NOMO-1 (cell line): ENCODE measurements around the gene HBP1.
"Not testable (repeated sequence)": the region's sequence is repeated elsewhere in the genome, so short reads cannot be mapped to it uniquely, and the experiment has no call there.

Source experiments
- DNase-seq, 2 experiments: peaks; one replicate each; lab custom pipeline; 2025; ENCODE audit not compliant: unreplicated experiment in 2 of 2; lab: John Stamatoyannopoulos, UW

Gene HBP1

DNA sequence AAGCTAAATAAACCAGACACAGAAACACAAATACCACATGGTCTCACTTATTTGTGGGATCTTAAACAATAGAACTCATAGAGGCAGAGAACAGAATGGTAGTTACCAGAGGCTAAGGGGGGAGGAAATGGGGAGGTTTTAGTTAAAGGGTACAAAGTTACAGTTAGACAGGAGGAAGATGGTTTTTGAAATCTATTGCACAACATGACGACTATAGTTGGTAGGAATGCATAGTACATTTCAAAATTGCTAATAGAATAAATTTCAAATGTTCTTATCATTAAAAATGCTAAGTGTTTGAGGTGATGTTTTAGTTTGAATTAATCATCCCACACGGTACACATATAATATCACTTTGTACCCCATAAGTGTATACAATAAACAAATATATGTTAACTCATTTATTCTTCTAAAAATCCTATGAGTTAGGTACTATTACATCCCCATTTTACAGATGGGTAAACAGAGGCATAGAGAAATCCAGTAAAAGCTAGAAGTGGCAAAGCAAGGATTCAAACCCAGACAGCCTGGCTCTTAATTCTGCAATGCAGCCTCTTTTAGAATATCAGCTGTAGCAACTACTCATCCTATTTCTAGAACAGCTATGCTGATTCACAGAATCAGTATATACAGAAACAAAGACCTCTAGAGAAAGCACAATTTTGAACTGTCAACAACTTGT is 50.9 kb downstream of the HBP1 start:
- no peak for DNase-seq

GRCh38 chr7:107220356-107220755 is 51.6 kb downstream of the HBP1 start:
- no peak for DNase-seq

DNA sequence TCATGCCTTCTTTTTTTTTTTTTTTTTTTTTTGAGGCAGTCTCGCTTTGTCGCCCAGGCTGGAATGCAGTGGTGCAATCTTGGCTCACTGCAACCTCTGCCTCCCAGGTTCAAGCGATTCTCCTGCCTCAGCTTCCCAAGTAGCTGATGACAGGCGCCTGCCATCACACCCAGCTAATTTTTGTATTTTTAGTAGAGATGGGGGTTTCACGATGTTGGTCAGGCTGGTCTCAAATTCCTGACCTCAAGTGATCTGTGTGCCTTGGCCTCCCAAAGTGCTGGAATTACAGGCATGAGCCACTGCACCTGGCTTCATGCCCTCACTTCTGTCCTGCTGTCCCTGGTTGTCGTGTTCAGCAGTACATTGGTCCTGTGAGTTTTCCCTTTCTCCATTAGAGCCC is 52.0 kb downstream of the HBP1 start:
- DNase-seq = not testable (repeated sequence)

DNA sequence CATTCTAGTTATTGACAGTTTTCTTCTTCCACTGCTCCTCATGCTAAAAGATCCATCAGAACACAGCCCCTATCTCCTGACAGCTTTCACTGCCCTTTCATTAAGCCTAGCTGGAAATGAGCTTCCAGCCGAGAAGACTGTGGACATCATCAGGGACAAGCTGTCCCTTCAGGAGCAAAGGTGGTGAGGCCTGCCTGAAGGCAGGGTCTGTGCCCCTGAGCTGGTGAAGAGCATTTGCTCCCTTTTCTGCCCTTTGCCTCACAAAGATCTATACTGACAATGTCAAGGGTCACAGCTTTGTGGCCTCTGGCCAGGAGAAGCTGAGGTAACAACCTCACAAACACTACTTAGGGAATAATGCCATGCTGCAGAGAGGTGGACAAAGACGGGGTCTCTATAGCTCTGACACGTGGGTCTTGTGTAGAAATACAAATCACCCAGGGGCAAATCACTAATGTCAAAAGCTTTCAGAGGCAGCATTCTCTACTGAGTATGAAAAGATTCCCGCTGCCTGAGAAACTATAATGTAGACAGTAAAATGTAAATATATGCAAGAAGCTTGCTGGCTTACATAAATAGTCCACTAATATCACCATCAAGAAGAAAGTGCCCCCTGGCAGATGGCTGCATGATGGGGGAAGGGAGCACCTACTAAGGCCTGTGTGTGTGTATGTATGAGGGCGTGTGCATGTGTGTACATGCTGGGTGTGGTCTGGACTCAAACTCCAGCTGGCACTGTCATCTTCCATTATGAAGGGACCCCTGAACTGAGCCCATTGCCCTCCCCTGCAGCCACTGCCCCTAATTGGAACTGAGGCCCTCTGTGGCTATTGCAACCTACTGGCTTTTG is 55.8 kb downstream of the HBP1 start:
- DNase-seq = no peak

DNA sequence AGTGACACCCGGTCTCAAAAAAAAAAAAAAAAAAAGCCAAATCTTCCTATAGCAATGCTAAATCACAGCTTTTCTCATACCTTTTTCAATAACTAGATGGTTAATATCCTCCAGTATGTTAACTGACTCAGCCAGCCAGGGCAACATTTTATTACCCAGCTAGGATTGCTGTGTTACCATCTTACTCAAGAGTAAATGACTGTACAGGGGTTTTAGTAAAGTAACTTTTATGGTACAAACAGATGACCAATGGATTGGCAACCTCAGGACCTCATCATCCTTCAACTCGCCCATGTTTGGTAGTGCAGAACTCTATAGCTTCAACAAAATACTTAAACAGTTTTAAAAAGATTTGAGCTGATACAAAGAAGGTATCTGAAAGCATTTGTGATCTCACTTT is 59.5 kb downstream of the HBP1 start:
- DNase-seq = no peak

DNA sequence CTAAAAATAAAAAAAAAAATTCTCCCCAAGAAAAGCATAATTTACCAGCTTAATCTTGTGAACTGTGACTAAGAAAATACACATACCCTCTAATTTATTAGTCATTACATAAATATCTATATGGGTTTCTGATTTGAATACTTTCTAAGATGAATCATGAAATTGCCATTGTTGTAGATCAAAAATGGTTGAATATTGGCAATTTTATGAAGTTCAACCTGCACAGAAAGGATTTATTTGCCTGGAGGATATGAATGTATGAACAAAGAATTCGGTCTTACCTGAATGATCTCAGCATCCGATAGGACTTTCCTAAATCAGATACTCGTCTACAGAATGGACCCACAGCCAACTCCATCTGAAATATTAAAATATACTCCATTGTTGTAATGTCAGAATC is 61.5 kb downstream of the HBP1 start:
- no peak for DNase-seq

- no peak for DNase-seq
Measured at GRCh38 chr7:107232568-107233090, 63.8 kb downstream of the HBP1 start.

DNA sequence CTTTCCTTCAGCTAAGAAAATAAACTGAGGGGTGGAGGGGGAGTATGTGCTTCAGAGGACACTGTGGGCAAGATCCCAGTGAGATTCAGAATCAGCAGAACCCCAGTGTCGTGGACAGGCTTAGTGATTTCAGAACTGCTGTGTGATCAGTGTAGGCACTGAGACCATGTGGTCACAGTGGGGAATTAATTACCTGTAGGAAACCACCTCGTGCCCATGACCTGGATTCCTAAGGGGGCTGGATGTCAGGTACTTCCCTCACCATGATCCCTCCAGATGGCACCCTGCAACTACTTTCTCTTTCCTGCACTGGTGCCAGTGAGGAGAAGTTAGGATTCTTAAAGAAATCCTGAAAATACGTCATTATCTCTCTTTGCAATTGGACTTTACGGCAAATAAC is 64.4 kb downstream of the HBP1 start:
- no peak for DNase-seq

DNA sequence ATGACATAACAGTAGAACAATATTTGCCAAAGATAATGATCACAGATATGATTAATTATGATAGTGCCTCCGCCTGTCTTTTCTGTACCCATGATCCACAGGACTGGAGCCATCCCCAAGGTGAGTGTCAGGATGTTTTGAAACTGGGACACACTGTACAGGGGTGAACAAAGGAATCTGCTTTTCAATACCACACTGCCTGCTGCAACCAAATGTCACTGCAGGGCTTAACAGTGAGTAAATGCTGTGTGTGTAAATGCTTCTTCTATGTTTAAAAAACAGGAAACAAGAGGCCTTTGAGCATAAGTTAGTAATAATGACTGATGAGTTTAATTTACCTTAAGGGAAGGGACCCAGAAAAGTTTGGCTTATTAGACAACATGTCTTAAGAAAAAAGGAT is 65.2 kb downstream of the HBP1 start:
- no peak for DNase-seq

GRCh38 chr7:107234436-107234835 is 65.6 kb downstream of the HBP1 start:
- no peak for DNase-seq

DNA sequence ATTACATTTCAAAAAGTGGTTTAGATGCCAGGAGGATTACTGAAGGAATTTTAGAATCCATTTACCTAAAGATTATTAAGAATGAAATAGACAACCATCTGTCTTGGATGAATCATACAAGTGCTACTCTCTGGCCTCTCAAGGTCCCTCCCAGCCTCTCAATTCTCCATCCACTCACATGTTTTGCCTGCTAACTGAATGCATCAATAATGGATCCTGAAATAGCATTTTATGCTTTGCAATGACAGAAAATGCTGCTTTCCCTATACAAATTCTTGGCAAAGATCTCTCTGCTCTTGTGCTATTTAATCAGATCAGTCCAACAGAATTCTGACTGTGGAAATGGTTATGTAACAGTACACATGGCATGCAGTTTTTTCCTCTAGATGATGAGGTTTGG is 68.1 kb downstream of the HBP1 start:
- no peak for DNase-seq

- no peak for DNase-seq
Measured at GRCh38 chr7:107237451-107237850, 68.6 kb downstream of the HBP1 start.

DNA sequence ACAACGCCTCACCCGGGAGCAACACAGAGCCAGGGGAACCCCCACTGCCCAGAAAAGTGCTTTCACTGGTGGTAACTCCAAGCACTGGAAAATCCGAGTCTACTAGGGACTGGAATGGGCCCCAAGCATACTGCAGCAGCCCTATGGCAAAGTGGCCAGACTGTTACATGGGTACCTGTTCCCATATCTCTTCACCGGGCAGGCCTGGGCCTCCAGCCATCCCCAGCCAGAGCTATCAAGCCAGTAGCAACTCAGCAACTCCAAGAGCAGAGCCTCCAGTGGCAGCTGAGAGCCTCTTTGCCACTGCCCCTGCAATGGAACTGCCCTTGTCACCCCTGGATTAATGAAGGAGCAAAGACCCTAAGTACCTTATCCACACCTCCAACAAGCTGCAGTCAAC is 73.5 kb downstream of the HBP1 start:
- DNase-seq = no peak

DNA sequence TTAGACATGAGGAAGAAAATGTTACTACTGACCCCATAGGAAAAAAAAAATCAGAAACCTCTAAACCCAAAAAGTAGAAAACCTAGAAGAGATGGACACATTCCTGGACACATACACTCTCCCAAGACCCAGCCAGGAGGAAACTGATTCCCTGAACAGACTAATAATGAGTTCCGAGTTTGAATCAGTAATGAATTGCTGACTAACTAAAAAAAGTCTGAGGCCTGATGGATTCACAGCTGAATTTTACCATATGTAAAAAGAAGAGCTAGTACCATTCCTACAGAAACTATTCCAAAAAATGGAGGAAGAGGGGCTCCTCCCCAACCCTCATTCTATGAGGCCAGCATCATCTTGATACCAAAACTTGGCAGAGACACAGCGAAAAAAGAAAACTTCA is 75.8 kb downstream of the HBP1 start:
- DNase-seq = no peak

- DNase-seq = not testable (repeated sequence)
Measured at GRCh38 chr7:107246836-107247235, 78.0 kb downstream of the HBP1 start.

GRCh38 chr7:107248551-107249316 is 79.9 kb downstream of the HBP1 start:
- no peak for DNase-seq

DNA sequence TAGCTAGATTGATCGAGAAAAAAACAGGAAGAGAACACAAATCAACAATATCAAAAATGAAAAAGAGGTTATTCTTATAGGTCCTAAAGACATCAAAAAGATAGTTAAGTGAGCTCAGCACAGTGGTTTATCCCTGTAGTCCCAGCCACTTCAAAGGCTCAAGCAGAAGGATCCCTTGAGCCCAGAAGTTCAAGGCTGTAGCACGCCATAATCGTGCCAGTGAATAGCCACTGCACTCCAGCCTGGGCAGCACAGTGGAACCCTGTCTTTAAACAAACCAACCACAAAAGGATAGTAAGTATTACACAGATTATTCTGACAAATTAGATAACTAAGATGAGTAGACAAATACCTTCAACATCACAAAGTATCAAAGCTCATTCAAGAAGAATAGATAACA is 83.2 kb downstream of the HBP1 start:
- no peak for DNase-seq
